Measurements from ENCODE around the gene IL9. TPM values are rescaled to one million over a fixed set of nuclear protein-coding genes. Genes with fewer than 3 reads are reported as not detected.

Gene IL9
- polyA plus RNA-seq, 1 donor (not counting 4 experiments of a cell fraction or from before 2014, with no cell fraction given), result not detected

- Histone ChIP-seq H3K27ac (ENCODE audit: control insufficient read depth, insufficient read depth, low read length) (no peak overlapping the region), H3K4me1 (ENCODE audit: control insufficient read depth, extremely low read depth, insufficient read depth, low read length) (no peaks in the 10 kb centered on the region), H3K9ac (ENCODE audit: control insufficient read depth, extremely low read depth, insufficient read depth, low read length) (no peak overlapping the region), H3K27me3 (ENCODE audit: control insufficient read depth, extremely low read depth, insufficient read depth, low read length) (peaks cover 3% of the 10 kb centered on the region), H4K20me1 (ENCODE audit: control insufficient read depth, extremely low read depth, insufficient read depth, low read length) (no peaks in the 10 kb centered on the region), H3K9me3 (ENCODE audit: control insufficient read depth, low read depth, low read length) (no peaks in the 10 kb centered on the region), H3K36me3 (ENCODE audit: control insufficient read depth in 2 of 2, extremely low read depth in 1 of 2, insufficient read depth in 2 of 2, low read length in 2 of 2) (no peaks in the 10 kb centered on the region), H3K4me3 (ENCODE audit: control insufficient read depth in 2 of 3, extremely low read depth in 1 of 3, insufficient read depth in 2 of 3, low read depth in 1 of 3, low read length in 3 of 3) (no peak overlapping the region), H2AFZ (ENCODE audit: control insufficient read depth, low read length) (no peak overlapping the region), H3K9me1 (ENCODE audit: control insufficient read depth, extremely low read depth, insufficient read depth, low read length) (no peaks in the 10 kb centered on the region), H3K79me2 (ENCODE audit: control insufficient read depth, insufficient read depth, low read length) (no peaks in the 10 kb centered on the region), H3K4me2 (ENCODE audit: control insufficient read depth, extremely low read depth, insufficient read depth, low read depth, low read length) (no peak overlapping the region)
- no peak for FAIRE-seq
- DNase-seq (ENCODE audit: low read depth, low spot score), result no peak
- dilution Hi-C loops (cut with MboI; ENCODE audit: extremely low pct_ligation_motif_present, low sequenced_read_pairs), result no loop called here
- TF ChIP-seq, protein P1, sequence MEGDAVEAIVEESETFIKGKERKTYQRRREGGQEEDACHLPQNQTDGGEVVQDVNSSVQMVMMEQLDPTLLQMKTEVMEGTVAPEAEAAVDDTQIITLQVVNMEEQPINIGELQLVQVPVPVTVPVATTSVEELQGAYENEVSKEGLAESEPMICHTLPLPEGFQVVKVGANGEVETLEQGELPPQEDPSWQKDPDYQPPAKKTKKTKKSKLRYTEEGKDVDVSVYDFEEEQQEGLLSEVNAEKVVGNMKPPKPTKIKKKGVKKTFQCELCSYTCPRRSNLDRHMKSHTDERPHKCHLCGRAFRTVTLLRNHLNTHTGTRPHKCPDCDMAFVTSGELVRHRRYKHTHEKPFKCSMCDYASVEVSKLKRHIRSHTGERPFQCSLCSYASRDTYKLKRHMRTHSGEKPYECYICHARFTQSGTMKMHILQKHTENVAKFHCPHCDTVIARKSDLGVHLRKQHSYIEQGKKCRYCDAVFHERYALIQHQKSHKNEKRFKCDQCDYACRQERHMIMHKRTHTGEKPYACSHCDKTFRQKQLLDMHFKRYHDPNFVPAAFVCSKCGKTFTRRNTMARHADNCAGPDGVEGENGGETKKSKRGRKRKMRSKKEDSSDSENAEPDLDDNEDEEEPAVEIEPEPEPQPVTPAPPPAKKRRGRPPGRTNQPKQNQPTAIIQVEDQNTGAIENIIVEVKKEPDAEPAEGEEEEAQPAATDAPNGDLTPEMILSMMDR (optimal IDR thresholded peaks at IDR 0.05 in 1 of 3, IDR thresholded peaks at IDR 0.05 in 1 of 3, conservative IDR thresholded peaks at IDR 0.05 in 1 of 3; ENCODE audit: extremely low read depth in 1 of 3, insufficient read depth in 2 of 3, low read length in 3 of 3), result no peak
- no peak for TF ChIP-seq EZH2 (IDR thresholded peaks at IDR 0.05; ENCODE audit: low read length)
These were observed 48.9 kb upstream of the IL9 start for GRCh38 chr5:135944564-135944963.

DNA sequence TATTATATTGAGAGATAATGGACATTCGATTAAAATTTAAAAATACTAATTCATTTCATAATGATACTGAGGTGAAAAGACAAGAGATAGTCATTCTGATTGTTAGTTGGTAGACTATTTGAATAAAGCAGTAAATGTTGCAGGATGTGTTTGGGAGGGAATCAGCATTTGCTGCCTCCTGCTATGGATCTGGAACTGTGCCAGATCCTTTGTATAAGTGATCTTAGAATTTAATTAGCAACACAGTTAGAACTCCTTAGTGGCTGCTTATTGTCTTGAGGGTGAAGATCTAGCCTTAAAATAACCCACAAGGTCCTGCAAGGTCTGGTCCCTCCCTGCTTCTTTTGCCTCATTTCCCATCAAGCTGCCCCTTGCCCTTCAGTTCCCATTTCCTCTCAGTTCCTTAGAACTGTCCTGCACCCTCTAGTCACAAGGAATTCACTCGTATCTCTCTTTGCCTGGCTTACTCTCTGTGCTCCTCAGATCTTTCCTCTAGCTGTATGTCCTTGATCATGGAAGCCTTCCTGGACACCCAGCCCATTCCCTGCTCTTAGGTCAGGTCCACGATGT is 46.6 kb upstream of the IL9 start:
- no peak for DNase-seq (ENCODE audit: low read depth, low spot score)
- Histone ChIP-seq H4K20me1 (ENCODE audit: control insufficient read depth, extremely low read depth, insufficient read depth, low read length) (no peaks in the 10 kb centered on the region), H3K79me2 (ENCODE audit: control insufficient read depth, insufficient read depth, low read length) (no peaks in the 10 kb centered on the region), H3K9ac (ENCODE audit: control insufficient read depth, extremely low read depth, insufficient read depth, low read length) (no peak overlapping the region), H3K4me2 (ENCODE audit: control insufficient read depth, extremely low read depth, insufficient read depth, low read depth, low read length) (no peak overlapping the region), H3K27ac (ENCODE audit: control insufficient read depth, insufficient read depth, low read length) (no peak overlapping the region), H3K9me3 (ENCODE audit: control insufficient read depth, low read depth, low read length) (no peaks in the 10 kb centered on the region), H3K4me1 (ENCODE audit: control insufficient read depth, extremely low read depth, insufficient read depth, low read length) (no peaks in the 10 kb centered on the region), H3K36me3 (ENCODE audit: control insufficient read depth in 2 of 2, extremely low read depth in 1 of 2, insufficient read depth in 2 of 2, low read length in 2 of 2) (no peaks in the 10 kb centered on the region), H3K4me3 (ENCODE audit: control insufficient read depth in 2 of 3, extremely low read depth in 1 of 3, insufficient read depth in 2 of 3, low read depth in 1 of 3, low read length in 3 of 3) (no peak overlapping the region), H3K27me3 (ENCODE audit: control insufficient read depth, extremely low read depth, insufficient read depth, low read length) (peaks cover 5% of the 10 kb centered on the region), H2AFZ (ENCODE audit: control insufficient read depth, low read length) (no peak overlapping the region), H3K9me1 (ENCODE audit: control insufficient read depth, extremely low read depth, insufficient read depth, low read length) (no peaks in the 10 kb centered on the region)
- TF ChIP-seq EZH2 (IDR thresholded peaks at IDR 0.05; ENCODE audit: low read length), result no peak
- dilution Hi-C loops (cut with MboI; ENCODE audit: extremely low pct_ligation_motif_present, low sequenced_read_pairs), result no loop called here
- no peak for FAIRE-seq

GRCh38 chr5:135941711-135942110 is 46.1 kb upstream of the IL9 start:
- Histone ChIP-seq H3K27me3 (ENCODE audit: control insufficient read depth, extremely low read depth, insufficient read depth, low read length) (peaks cover 5% of the 10 kb centered on the region), H3K4me2 (ENCODE audit: control insufficient read depth, extremely low read depth, insufficient read depth, low read depth, low read length) (no peak overlapping the region), H3K4me1 (ENCODE audit: control insufficient read depth, extremely low read depth, insufficient read depth, low read length) (no peaks in the 10 kb centered on the region), H4K20me1 (ENCODE audit: control insufficient read depth, extremely low read depth, insufficient read depth, low read length) (no peaks in the 10 kb centered on the region), H3K27ac (ENCODE audit: control insufficient read depth, insufficient read depth, low read length) (no peak overlapping the region), H3K9ac (ENCODE audit: control insufficient read depth, extremely low read depth, insufficient read depth, low read length) (no peak overlapping the region), H3K36me3 (ENCODE audit: control insufficient read depth in 2 of 2, extremely low read depth in 1 of 2, insufficient read depth in 2 of 2, low read length in 2 of 2) (no peaks in the 10 kb centered on the region), H2AFZ (ENCODE audit: control insufficient read depth, low read length) (no peak overlapping the region), H3K9me1 (ENCODE audit: control insufficient read depth, extremely low read depth, insufficient read depth, low read length) (no peaks in the 10 kb centered on the region), H3K4me3 (ENCODE audit: control insufficient read depth in 2 of 3, extremely low read depth in 1 of 3, insufficient read depth in 2 of 3, low read depth in 1 of 3, low read length in 3 of 3) (no peak overlapping the region), H3K9me3 (ENCODE audit: control insufficient read depth, low read depth, low read length) (no peaks in the 10 kb centered on the region), H3K79me2 (ENCODE audit: control insufficient read depth, insufficient read depth, low read length) (no peaks in the 10 kb centered on the region)
- dilution Hi-C loops (cut with MboI; ENCODE audit: extremely low pct_ligation_motif_present, low sequenced_read_pairs), result no loop called here
- no peak for TF ChIP-seq EZH2 (IDR thresholded peaks at IDR 0.05; ENCODE audit: low read length)
- TF ChIP-seq, protein P1 (optimal IDR thresholded peaks at IDR 0.05 in 1 of 3, IDR thresholded peaks at IDR 0.05 in 1 of 3, conservative IDR thresholded peaks at IDR 0.05 in 1 of 3; ENCODE audit: extremely low read depth in 1 of 3, insufficient read depth in 2 of 3, low read length in 3 of 3), result no peak
- FAIRE-seq (no peak), DNase-seq (ENCODE audit: low read depth, low spot score) (no peak)
